OCI-LY7 (cell line): ENCODE results near the gene TOGARAM1.

Source experiments
- EZH2phosphoT487 ChIP-seq: fragments of 200-600 bp; sonication (generic); IDR thresholded peaks from 2 replicates; pipeline ENCODE4 v1.6.1; 2018; ENCODE audit warnings: low read depth, borderline replicate concordance, mild to moderate bottlenecking, mixed run types, antibody characterized with exemption, low read length, moderate library complexity, mixed read lengths
- TF ChIP-seq, protein P1 (sequence below): fragments of 200-600 bp; sonication (generic); conservative IDR thresholded peaks from 2 replicates; pipeline ENCODE4 v1.5.1; 2014; ENCODE audit warnings: mild to moderate bottlenecking, antibody characterized with exemption, low read length, moderate library complexity, mixed read lengths

DNA sequence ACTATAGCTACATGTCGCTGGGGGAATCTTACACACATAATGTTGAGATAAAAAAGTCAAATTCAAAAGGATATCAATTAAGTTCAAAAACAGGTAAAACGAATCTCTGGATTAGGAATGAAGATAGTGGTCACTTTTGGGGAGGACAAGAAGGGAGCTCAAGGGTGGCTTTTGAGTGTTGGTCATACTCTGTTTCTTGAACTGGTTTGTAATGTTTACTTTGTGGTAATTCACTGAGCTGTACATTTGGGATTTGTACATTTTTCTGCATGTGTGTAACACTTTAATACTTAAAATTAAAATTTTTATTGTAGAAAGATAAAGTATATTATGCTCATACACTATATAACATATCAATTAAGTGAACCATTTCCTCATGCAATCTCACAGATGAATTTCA is 26.8 kb upstream of the TOGARAM1 start:
- TF ChIP-seq, protein P1, sequence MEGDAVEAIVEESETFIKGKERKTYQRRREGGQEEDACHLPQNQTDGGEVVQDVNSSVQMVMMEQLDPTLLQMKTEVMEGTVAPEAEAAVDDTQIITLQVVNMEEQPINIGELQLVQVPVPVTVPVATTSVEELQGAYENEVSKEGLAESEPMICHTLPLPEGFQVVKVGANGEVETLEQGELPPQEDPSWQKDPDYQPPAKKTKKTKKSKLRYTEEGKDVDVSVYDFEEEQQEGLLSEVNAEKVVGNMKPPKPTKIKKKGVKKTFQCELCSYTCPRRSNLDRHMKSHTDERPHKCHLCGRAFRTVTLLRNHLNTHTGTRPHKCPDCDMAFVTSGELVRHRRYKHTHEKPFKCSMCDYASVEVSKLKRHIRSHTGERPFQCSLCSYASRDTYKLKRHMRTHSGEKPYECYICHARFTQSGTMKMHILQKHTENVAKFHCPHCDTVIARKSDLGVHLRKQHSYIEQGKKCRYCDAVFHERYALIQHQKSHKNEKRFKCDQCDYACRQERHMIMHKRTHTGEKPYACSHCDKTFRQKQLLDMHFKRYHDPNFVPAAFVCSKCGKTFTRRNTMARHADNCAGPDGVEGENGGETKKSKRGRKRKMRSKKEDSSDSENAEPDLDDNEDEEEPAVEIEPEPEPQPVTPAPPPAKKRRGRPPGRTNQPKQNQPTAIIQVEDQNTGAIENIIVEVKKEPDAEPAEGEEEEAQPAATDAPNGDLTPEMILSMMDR, result no peak
- no peak for TF ChIP-seq EZH2phosphoT487
